GM12874 (cell line): ENCODE results near the gene ABLIM1.

Source experiments
- TF ChIP-seq, protein P1 (sequence below): IDR thresholded peaks from 2 replicates; pipeline ENCODE4 v1.5.1; 2011; ENCODE audit warnings: low read depth, mild to moderate bottlenecking, control low read depth, low read length, moderate library complexity; ENCODE audit not compliant: insufficient read depth

ABLIM1 gene

DNA sequence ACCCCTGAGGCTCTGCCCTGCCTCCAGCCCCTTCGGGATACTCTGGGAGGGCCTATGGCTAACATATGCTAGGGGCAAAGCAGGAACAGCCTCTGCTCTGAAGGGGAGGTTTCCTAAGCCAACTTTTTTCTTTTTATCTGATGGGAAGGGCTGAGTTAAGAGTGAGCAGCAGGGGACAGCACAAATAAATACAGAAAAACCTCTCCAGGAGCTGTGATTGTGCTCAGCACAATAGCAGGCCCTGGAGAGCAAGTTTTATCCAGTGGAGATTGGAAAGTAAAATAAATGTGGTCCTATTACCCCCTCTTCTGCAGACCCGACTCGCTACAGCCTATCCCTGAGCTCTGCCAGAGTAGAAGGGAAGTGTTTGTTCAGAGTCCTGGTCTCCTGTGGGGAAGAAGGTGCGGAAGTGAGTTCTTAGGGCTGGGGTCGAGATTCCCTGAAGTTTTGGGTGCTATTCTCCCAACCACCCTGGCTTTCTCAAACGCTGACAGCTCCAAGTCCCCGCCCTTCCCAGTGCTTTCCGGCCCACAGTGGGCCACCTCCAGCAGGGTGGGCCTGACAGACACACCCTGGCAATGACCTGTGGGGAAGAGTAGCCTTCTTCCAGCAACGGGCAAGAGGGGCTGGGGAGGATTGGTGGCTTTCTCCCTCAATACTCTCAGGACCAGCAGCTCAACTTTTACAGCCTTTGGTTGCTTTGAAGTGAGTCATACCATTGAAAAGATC, 230.8 kb downstream of the ABLIM1 start:
- TF ChIP-seq, protein P1, sequence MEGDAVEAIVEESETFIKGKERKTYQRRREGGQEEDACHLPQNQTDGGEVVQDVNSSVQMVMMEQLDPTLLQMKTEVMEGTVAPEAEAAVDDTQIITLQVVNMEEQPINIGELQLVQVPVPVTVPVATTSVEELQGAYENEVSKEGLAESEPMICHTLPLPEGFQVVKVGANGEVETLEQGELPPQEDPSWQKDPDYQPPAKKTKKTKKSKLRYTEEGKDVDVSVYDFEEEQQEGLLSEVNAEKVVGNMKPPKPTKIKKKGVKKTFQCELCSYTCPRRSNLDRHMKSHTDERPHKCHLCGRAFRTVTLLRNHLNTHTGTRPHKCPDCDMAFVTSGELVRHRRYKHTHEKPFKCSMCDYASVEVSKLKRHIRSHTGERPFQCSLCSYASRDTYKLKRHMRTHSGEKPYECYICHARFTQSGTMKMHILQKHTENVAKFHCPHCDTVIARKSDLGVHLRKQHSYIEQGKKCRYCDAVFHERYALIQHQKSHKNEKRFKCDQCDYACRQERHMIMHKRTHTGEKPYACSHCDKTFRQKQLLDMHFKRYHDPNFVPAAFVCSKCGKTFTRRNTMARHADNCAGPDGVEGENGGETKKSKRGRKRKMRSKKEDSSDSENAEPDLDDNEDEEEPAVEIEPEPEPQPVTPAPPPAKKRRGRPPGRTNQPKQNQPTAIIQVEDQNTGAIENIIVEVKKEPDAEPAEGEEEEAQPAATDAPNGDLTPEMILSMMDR: no peak

- TF ChIP-seq, protein P1: no peak
Measured at GRCh38 chr10:114426476-114426875, 231.6 kb downstream of the ABLIM1 start.

- TF ChIP-seq, protein P1: no peak
Measured at GRCh38 chr10:114420811-114421485, 237.1 kb downstream of the ABLIM1 start.

DNA sequence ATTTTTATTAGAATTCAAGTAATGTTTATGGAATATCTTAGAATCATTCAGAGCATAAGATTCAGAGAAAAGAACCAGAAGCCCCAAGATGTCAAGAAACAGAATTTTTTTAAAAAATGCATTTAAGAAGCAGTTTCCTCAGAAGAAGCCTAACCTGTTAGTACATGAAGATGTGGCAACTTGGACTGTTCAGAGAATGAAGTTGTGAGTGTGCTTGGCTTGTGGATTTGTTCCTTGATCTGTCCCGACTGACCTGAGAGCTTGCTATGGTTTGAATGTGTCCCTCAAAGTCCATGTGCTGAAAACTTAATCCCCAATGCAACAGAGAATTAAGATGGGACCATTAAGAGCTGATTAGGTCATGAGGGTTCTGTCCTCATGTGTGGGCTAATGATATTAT, 240.0 kb downstream of the ABLIM1 start:
- TF ChIP-seq, protein P1: no peak

DNA sequence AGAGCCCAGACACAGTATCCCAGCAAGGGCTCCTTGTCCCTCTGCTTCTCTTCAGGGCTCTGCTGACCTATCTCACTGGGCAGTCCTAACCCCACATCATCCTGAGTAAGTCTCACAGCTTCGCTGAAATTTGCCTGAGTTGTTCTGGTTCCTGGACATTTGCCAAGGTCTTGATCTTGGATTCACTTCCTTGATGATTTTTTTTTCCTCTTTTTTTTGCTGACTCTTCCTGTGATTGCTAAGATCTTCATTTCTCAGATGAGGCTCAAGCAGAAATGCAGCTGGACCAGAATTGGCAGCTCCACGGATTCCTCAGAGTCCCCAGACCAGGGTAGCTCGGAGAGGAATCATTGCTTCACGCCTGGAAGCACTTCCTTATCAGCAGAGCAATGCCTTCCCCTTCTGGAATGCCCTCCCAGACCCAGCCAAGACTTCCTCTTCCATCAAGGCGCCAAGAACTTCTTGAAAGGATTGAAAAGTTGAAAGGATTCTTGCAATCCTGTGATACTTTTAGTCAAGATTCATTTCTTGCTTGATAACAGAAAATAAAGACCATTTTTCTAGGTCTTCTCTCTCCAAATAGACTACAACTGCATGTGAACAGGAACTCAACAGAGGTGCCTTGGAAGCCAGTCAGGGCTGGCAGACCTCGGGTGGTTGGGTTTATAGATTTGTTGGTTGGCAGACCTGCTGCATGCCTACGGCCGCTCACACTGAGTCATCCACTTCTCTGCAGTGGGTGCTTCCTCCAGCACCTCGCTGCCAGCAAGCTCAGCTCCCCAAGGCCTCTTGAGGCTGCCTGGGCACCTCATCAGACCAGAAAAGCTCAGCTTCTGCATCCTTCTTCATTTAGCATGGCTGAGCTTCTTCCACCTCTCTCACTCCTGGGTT, 244.9 kb downstream of the ABLIM1 start:
- TF ChIP-seq, protein P1: no peak

GRCh38 chr10:114408968-114409444, 249.1 kb downstream of the ABLIM1 start:
- TF ChIP-seq, protein P1: no peak
